PC-9 (cell line): ENCODE results near the gene GALNT9. TPM values are rescaled to one million over a fixed set of nuclear protein-coding genes. Genes with fewer than 3 reads are reported as not detected.

Source experiments
- BruUV-seq: library from RNA; stranded (reverse); fragments of 400-500 nt; replicated peaks from 2 replicates; lab custom pipeline; 2021; lab: Mats Ljungman, UMichigan
- CTCF ChIA-PET: fragments of 300-600 bp; sonication (Branson Sonifier 250); formaldehyde crosslinking; loops from one replicate; lab custom pipeline; 2022; ENCODE audit warnings: antibody characterized with exemption; lab: Charles Lee
- POLR2A ChIA-PET: fragments of 300-600 bp; sonication (Branson Sonifier 250); formaldehyde crosslinking; loops from one replicate; lab custom pipeline; 2022; ENCODE audit warnings: antibody characterized with exemption; ENCODE audit not compliant: unreplicated experiment; lab: Charles Lee
- DNase-seq, 2 experiments: peaks; one replicate each; pipeline versions ENCODE4 v3.0.0 to v3.0.0-alpha.2; 2015 to 2022; ENCODE audit warnings: mixed read lengths in 1 of 2
- H2AFZ ChIP-seq: fragments of 200-600 bp; sonication (generic); 2 replicates; pipeline ENCODE4 v1.8.1; 2017; ENCODE audit warnings: antibody characterized with exemption
- H3F3A ChIP-seq: fragments of 200-600 bp; sonication (generic); 2 replicates; pipeline ENCODE4 v1.8.1; 2017; ENCODE audit warnings: antibody characterized with exemption, mild to moderate bottlenecking, low read depth; ENCODE audit not compliant: insufficient read depth
- H3K27ac ChIP-seq: fragments of 200-600 bp; sonication (generic); 2 replicates; pipeline ENCODE4 v1.6.1; 2016; ENCODE audit warnings: mixed run types
- H3K27me3 ChIP-seq: fragments of 200-600 bp; sonication (generic); 2 replicates; pipeline ENCODE4 v1.6.1; 2016; ENCODE audit warnings: low read depth, mixed run types; ENCODE audit not compliant: insufficient read depth
- H3K36me3 ChIP-seq: fragments of 200-600 bp; sonication (generic); 2 replicates; pipeline ENCODE4 v1.6.1; 2016; ENCODE audit warnings: low read depth, mixed run types
- H3K4me1 ChIP-seq: fragments of 200-600 bp; sonication (generic); replicated peaks from 2 replicates; pipeline ENCODE4 v1.6.1; 2016; ENCODE audit warnings: mixed run types; ENCODE audit not compliant: insufficient read depth
- H3K4me2 ChIP-seq: fragments of 200-600 bp; sonication (generic); 2 replicates; pipeline ENCODE4 v1.6.1; 2017; ENCODE audit warnings: mixed run types
- H3K4me3 ChIP-seq: fragments of 200-600 bp; sonication (generic); 2 replicates; pipeline ENCODE4 v1.6.1; 2016; ENCODE audit warnings: mixed run types
- H3K79me2 ChIP-seq: fragments of 200-600 bp; sonication (generic); 2 replicates; pipeline ENCODE4 v1.6.1; 2017; ENCODE audit warnings: low read depth, mixed run types
- H3K9me2 ChIP-seq: fragments of 200-600 bp; sonication (generic); 2 replicates; pipeline ENCODE4 v1.8.1; 2017; ENCODE audit warnings: mild to moderate bottlenecking; ENCODE audit not compliant: insufficient read depth
- H3K9me3 ChIP-seq: fragments of 200-600 bp; sonication (generic); 2 replicates; pipeline ENCODE4 v1.8.1; 2016; ENCODE audit warnings: low read depth; ENCODE audit not compliant: insufficient read depth
- H4K20me1 ChIP-seq: fragments of 200-600 bp; sonication (generic); 2 replicates; pipeline ENCODE4 v1.8.1; 2017; ENCODE audit not compliant: insufficient read depth
- CTCF ChIP-seq: fragments of 200-600 bp; sonication (generic); conservative IDR thresholded peaks from 2 replicates; pipeline ENCODE4 v1.6.1; 2017; ENCODE audit warnings: mixed run types, antibody characterized with exemption, mild to moderate bottlenecking, moderate library complexity
- EZH2 ChIP-seq: fragments of 200-600 bp; sonication (generic); IDR thresholded peaks from 2 replicates; pipeline ENCODE4 v1.8.0; 2017; ENCODE audit warnings: antibody characterized with exemption, low read depth
- intact Hi-C: fragments of 100-400 bp; cut with micrococcal nuclease; formaldehyde crosslinking; loops from one replicate; pipeline ENCODE4 v1.10.0; 2022; ENCODE audit not compliant: unreplicated experiment
- total RNA-seq: library from RNA; stranded (reverse); gene quantifications from 2 replicates; pipeline ENCODE4 v1.2.3, GENCODE V29; 2021

Gene GALNT9
- total RNA-seq, 1 experiment from 2014 or later: 11.2 TPM

- POLR2A ChIA-PET: no interaction called here
- no peak overlapping the region for H3K27ac ChIP-seq
Measured at GRCh38 chr12:132170637-132171292, 158.6 kb downstream of the GALNT9 start.

GRCh38 chr12:132170094-132170636, 159.2 kb downstream of the GALNT9 start:
- no TSS peak for BruUV-seq
- H3K4me3 ChIP-seq: no peak overlapping the region
- H3K27ac ChIP-seq: no peak overlapping the region
- no peaks in the 10 kb centered on the region for H3K36me3 ChIP-seq
- H3K4me1 ChIP-seq: no peaks in the 10 kb centered on the region
- CTCF ChIA-PET: no interaction called here
- POLR2A ChIA-PET: no interaction called here
- H3K9me3 ChIP-seq: no peaks in the 10 kb centered on the region
- no peak for TF ChIP-seq CTCF
- no peak for TF ChIP-seq EZH2
- H3F3A ChIP-seq: no peaks in the 10 kb centered on the region
- no peaks in the 10 kb centered on the region for H3K79me2 ChIP-seq
- H4K20me1 ChIP-seq: peaks cover under 1% of the 10 kb centered on the region; the same call in 1 of the 2 replicates
- no peak overlapping the region for H3K4me2 ChIP-seq
- H2AFZ ChIP-seq: no peak overlapping the region
- no peak for DNase-seq
- peaks cover 53% of the 10 kb centered on the region for H3K27me3 ChIP-seq
- intact Hi-C loops: no loop called here
- no peaks in the 10 kb centered on the region for H3K9me2 ChIP-seq

More at GRCh38 chr12:132170637-132171292, 158.6 kb downstream of the GALNT9 start:
- Histone ChIP-seq H4K20me1 (peaks cover 4% of the 10 kb centered on the region; the same call in 1 of the 2 replicates), H3F3A (no peaks in the 10 kb centered on the region), H3K79me2 (no peaks in the 10 kb centered on the region), H3K4me3 (no peak overlapping the region), H3K36me3 (no peaks in the 10 kb centered on the region), H3K9me2 (no peaks in the 10 kb centered on the region), H2AFZ (no peak overlapping the region), H3K27me3 (peaks cover 59% of the 10 kb centered on the region), H3K4me2 (no peak overlapping the region), H3K4me1 (no peaks in the 10 kb centered on the region), H3K9me3 (no peaks in the 10 kb centered on the region)
- no TSS peak for BruUV-seq
- TF ChIP-seq CTCF: no peak
- no peak for TF ChIP-seq EZH2
- CTCF ChIA-PET: interaction anchor here (0.6 kb wide), 1 partner anchor 1469 kb away, joined by 7 read pairs; no protein-coding TSS in a partner anchor
- intact Hi-C loops: no loop called here
- DNase-seq: no peak

GRCh38 chr12:132169376-132169775, 160.0 kb downstream of the GALNT9 start:
- Histone ChIP-seq H4K20me1 (no peaks in the 10 kb centered on the region; the same call in 1 of the 2 replicates), H2AFZ (no peak overlapping the region), H3K27me3 (peaks cover 45% of the 10 kb centered on the region), H3K4me2 (no peak overlapping the region), H3K36me3 (no peaks in the 10 kb centered on the region), H3F3A (peaks cover 2% of the 10 kb centered on the region; the same call in 1 of the 2 replicates), H3K9me3 (no peaks in the 10 kb centered on the region), H3K4me3 (no peak overlapping the region), H3K9me2 (no peaks in the 10 kb centered on the region), H3K4me1 (no peaks in the 10 kb centered on the region), H3K79me2 (no peaks in the 10 kb centered on the region), H3K27ac (no peak overlapping the region)
- POLR2A ChIA-PET: no interaction called here
- DNase-seq: no peak
- intact Hi-C loops: no loop called here
- no TSS peak for BruUV-seq
- CTCF ChIA-PET: no interaction called here
- no peak for TF ChIP-seq CTCF
- no peak for TF ChIP-seq EZH2
